GM10248 (cell line): ENCODE data around the gene SYT7.

Experiments
- CTCF ChIA-PET: fragments of 300-600 bp; sonication (Branson Sonifier 250); formaldehyde crosslinking; extraction: SDS; loops from one replicate; lab custom pipeline; 2021; ENCODE audit warnings: antibody characterized with exemption; lab: Yijun Ruan, JAX
- POLR2A ChIA-PET: fragments of 350-650 bp; sonication (Branson Sonifier 250); formaldehyde crosslinking; extraction: SDS; loops from one replicate; lab custom pipeline; 2020; ENCODE audit warnings: antibody characterized with exemption; lab: Yijun Ruan, JAX
- DNase-seq: peaks from one replicate; pipeline ENCODE4 v3.0.0; 2012; ENCODE audit errors: extremely low spot score
- TF ChIP-seq, protein P1 (sequence below): IDR thresholded peaks from 2 replicates; pipeline ENCODE4 v1.5.1; 2012; ENCODE audit warnings: mild to moderate bottlenecking, low read depth; ENCODE audit errors: extremely low read depth, missing control alignments, control extremely low read depth

The SYT7 gene

DNA sequence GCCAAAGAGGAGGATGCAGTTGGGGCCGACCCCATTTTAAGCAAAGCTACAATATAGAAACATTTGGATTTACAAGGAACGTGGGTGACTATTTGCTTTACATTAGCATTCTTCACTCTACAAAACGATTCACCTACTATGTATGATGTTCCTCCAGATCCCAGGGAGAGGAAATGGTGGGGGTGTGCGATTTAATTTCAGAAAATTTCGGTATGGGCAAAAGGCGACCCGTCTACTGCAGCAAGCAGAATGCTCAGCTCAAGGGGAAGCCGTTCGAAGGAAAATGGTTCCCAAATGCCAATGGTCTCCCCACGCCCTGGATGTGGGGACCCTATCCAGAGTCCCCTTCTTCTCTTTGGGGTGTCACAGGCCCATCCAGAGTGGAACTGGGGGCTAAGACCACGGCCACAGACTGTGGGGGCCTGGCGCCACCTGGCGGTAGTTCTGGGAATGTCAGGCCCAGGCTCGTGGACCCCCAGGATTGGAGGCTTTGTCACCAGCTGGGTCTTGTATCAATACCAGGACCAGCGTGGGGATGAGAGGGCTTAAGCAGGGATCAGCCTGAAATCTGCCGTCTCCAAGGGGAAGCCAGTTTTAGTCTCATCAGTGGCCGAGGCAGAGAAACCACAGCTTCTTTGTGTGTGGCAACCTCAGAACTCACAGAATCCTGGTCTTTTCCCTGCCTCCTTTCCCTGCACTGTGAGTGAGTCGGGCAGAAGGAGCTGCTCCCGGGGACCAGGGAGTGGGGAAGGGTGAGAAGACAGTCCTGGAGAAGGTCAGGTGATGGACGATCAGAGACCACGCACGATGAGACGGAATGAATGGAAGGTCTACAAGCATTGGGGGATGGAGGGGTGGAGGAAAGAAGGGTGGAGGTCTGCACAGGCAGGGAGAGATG, 64.0 kb downstream of the SYT7 start:
- CTCF ChIA-PET, result interaction anchor here (0.6 to 10.9 kb wide), 50 partner anchors 9 to 742 kb away, joined by 3 to 196 read pairs (median 5); partner anchors contain the start of gene LRRC10B
- POLR2A ChIA-PET, result no interaction called here
- TF ChIP-seq, protein P1, sequence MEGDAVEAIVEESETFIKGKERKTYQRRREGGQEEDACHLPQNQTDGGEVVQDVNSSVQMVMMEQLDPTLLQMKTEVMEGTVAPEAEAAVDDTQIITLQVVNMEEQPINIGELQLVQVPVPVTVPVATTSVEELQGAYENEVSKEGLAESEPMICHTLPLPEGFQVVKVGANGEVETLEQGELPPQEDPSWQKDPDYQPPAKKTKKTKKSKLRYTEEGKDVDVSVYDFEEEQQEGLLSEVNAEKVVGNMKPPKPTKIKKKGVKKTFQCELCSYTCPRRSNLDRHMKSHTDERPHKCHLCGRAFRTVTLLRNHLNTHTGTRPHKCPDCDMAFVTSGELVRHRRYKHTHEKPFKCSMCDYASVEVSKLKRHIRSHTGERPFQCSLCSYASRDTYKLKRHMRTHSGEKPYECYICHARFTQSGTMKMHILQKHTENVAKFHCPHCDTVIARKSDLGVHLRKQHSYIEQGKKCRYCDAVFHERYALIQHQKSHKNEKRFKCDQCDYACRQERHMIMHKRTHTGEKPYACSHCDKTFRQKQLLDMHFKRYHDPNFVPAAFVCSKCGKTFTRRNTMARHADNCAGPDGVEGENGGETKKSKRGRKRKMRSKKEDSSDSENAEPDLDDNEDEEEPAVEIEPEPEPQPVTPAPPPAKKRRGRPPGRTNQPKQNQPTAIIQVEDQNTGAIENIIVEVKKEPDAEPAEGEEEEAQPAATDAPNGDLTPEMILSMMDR, result peak; percentile 94
- DNase-seq, result peak; percentile 88

DNA sequence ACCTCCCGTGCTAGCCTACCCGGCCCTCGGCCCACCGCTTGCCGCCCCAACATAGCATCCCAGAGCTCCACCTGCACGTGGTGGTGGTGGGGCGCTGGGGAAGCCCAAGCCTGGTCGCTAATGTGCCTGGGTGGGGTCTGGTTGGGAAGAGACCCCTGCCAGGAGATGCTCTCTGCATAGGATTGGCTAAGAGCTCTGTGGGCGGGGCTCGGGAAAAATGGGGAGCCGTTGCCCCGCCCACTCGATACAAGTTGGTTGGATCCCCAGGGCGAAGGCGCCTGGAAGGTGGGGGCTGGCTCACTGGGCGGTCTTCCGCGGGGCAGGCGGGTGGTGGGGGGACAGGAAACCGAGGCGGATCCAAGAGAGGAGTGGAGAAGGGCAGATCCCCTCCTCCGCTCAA, 64.7 kb downstream of the SYT7 start:
- TF ChIP-seq, protein P1, result no peak
- no peak for DNase-seq
- ChIA-PET POLR2A (no interaction called here), CTCF (interaction anchor here (0.6 to 10.9 kb wide), 38 partner anchors 9 to 262 kb away, joined by 3 to 196 read pairs (median 5); partner anchors contain the start of gene LRRC10B)

DNA sequence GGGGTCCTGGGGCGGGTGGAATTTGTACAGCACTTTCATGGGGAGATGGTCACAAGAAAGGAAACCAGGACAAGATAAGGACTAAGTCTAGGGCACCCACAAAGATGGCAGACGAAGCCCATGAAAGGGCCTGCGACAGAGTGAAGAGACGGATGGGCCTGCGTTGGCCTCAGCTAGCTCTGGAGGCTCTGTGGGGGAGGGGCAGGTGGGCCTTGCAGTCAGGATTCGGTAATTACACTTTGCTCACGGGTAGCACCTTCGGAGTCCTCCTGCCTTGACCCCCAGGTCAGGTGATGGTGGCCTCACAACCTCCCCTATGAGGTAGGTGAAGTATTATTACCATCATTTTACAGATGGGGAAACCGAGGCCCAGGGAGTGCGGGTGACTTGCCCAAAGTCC, 65.2 kb downstream of the SYT7 start:
- ChIA-PET POLR2A (no interaction called here), CTCF (interaction anchor here (1.2 to 10.9 kb wide), 16 partner anchors 9 to 261 kb away, joined by 3 to 196 read pairs (median 15); partner anchors contain the start of gene LRRC10B)
- TF ChIP-seq, protein P1, result no peak
- DNase-seq, result no peak

DNA sequence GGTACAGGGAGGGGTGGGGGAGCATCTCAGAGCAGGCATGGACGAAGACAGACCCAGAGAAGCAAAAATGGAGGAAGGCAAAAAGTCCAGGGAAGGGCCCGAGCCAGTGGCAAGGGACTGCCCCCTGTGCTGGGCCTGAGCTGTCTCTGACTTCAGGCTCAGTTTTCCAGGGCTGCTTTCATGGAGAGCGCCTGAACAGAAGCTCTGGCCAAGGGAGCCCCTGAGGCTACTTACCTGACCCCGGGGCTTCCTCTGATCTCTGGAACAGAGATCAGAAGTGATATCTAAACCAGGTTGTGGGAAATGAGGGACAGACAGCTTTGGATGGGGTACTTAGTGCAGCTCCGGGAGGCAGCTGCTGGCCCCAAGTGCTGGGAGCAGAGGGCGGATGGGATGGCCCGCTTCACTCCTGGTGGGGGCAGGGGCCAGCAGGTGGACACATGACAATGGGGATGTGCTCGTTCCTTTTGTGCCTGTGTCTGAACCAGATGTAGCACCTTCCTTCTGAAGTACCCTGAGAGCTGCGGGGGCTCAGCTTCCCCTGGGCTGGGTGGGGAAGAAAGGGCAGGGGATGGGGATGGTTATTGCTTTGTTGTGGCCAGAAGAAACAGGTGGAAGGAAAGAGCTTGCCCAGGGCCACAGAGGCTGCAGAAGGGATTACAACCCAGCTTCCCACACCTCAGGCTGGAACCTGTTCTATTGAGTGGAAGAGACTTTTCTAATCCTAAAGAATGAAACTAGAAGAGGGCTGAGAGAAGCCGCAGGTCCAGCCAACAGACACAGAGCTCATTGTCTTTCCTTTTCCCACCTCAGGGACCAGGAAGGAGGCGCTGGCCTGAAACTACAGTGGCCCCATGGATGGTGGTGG, 66.6 kb downstream of the SYT7 start:
- DNase-seq, result no peak
- POLR2A ChIA-PET, result no interaction called here
- CTCF ChIA-PET, result interaction anchor here (0.9 to 10.9 kb wide), 5 partner anchors 8 to 123 kb away, joined by 3 to 196 read pairs (median 6); a partner anchor contains a TSS
- TF ChIP-seq, protein P1, result no peak

DNA sequence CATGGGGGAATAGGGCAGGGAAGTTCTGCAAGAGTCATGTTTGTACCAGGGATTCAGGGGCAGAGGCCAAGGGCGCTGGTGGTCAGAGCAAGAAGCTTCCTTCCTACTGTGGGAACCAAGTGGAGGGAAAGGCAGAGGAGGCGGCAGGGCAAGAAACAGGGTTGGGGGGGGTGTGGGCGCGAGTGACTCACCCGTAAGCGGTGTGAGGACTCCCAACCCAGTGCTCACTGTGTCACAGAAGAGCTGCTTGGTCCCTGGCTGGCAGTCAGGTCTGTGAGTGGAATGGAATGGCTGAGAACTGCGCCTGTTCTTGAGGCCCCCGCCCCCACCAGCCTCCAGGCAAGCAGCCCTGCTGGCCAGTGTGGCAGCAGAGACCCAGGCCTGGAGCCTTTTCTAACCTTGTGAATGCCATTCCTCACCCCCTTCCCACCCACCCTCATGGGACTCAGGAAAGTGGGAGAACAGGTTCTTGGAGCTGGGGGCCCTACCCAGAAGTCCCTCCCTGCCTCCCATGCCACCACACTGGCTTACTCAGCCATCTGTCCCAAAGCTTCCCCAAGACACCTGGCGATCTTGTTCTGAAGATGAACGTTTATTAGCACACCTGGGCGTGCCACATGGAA, 67.6 kb downstream of the SYT7 start:
- no peak for DNase-seq
- TF ChIP-seq, protein P1, result no peak
- ChIA-PET CTCF (interaction anchor here (1.5 to 10.9 kb wide), 3 partner anchors 36 to 124 kb away, joined by 4 to 196 read pairs (median 168); a partner anchor contains a TSS), POLR2A (no interaction called here)
